H1 (cell line): ENCODE measurements around the gene SEC16A. TPM values are rescaled to one million over a fixed set of nuclear protein-coding genes. Genes with fewer than 3 reads are reported as not detected.

ENCODE experiments used
- NANOG ChIP-seq: IDR thresholded peaks from 2 replicates; pipeline ENCODE4 v1.6.1; 2011; ENCODE audit warnings: low read length, low read depth, mild to moderate bottlenecking, inconsistent platforms; ENCODE audit not compliant: insufficient read depth, poor library complexity, severe bottlenecking
- SIN3A ChIP-seq, 2 experiments: IDR thresholded peaks in 1 of 2; conservative IDR thresholded peaks in 1 of 2; 2 replicates each; pipeline ENCODE4 v1.6.1; 2011 to 2012; ENCODE audit warnings: low read length in 2 of 2, improper control_type of control experiment in 1 of 2, low read depth in 1 of 2, mild to moderate bottlenecking in 1 of 2
- polyA plus RNA-seq, 7 experiments: library from polyadenylated mRNA; depleted of rRNA in 3 of 7; stranded (reverse) in 5 of 7; unstranded in 2 of 7; fragments of >200 nt in 5 of 7; fragments of 200-250 nt in 2 of 7; gene quantifications; 1 replicate in 5 of 7; 2 replicates in 1 of 7; 4 replicates in 1 of 7; pipeline versions ENCODE4 v1.2.1 to v1.2.3, GENCODE V29; 2011 to 2013; ENCODE audit warnings: missing spikeins in 2 of 7, mixed read lengths in 2 of 7
- total RNA-seq: library from RNA; stranded (reverse); fragmentation: NEBNext Ultra II Directional; extraction: Animal tissue kit (Norgen Biotek cat#: 25700); gene quantifications from 2 replicates; pipeline ENCODE4 v1.2.1, GENCODE V29; 2021
- TF ChIP-seq, protein P1 (sequence below): IDR thresholded peaks from 2 replicates; pipeline ENCODE4 v1.6.1; 2011; ENCODE audit warnings: low read depth, mild to moderate bottlenecking, low read length; ENCODE audit not compliant: insufficient read depth

The SEC16A gene
- total and polyA plus RNA-seq, 2 of the 8 experiments (the other 6 are each of a cell fraction or from before 2014, with no cell fraction given): 21.6 to 49.0 TPM

DNA sequence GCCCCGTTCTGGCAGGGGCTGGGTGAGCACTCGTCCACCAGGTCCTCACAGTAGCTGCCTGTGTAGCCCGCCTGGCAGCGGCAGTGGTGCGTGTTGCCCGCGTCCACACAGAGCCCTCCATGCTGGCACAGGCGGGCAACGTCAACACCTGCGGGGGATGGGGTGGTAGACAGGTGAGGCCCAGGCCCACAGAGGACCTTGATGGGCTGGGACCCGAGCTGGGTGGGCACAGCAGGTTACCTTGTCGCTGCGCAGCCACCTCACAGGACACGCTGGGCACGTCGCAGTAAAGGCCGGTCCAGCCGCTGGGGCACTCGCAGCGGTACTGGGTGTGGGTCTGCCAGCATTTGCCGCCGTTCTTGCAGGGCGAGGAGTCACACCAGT, 25.1 kb upstream of the SEC16A start (continued):
- TF ChIP-seq SIN3A (conservative IDR thresholded peaks at IDR 0.05 in 1 of 2, IDR thresholded peaks at IDR 0.05 in 1 of 2; ENCODE audit: low read depth in 1 of 2, low read length in 2 of 2) (no peak), NANOG (no peak)
- TF ChIP-seq, protein P1, sequence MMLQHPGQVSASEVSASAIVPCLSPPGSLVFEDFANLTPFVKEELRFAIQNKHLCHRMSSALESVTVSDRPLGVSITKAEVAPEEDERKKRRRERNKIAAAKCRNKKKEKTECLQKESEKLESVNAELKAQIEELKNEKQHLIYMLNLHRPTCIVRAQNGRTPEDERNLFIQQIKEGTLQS: no peak
